GM18499 (cell line): ENCODE results near the gene TNFAIP8L3.
"Not testable (repeated sequence)": the region's sequence is repeated elsewhere in the genome, so short reads cannot be mapped to it uniquely, and the experiment has no call there.

Experiments
- ATAC-seq: cut with Tn5 transposase; IDR thresholded peaks from one replicate; pipeline ENCODE4 v1.9.1; 2021; ENCODE audit warnings: moderate number of reproducible peaks; ENCODE audit not compliant: insufficient read depth, unreplicated experiment

Gene TNFAIP8L3

DNA sequence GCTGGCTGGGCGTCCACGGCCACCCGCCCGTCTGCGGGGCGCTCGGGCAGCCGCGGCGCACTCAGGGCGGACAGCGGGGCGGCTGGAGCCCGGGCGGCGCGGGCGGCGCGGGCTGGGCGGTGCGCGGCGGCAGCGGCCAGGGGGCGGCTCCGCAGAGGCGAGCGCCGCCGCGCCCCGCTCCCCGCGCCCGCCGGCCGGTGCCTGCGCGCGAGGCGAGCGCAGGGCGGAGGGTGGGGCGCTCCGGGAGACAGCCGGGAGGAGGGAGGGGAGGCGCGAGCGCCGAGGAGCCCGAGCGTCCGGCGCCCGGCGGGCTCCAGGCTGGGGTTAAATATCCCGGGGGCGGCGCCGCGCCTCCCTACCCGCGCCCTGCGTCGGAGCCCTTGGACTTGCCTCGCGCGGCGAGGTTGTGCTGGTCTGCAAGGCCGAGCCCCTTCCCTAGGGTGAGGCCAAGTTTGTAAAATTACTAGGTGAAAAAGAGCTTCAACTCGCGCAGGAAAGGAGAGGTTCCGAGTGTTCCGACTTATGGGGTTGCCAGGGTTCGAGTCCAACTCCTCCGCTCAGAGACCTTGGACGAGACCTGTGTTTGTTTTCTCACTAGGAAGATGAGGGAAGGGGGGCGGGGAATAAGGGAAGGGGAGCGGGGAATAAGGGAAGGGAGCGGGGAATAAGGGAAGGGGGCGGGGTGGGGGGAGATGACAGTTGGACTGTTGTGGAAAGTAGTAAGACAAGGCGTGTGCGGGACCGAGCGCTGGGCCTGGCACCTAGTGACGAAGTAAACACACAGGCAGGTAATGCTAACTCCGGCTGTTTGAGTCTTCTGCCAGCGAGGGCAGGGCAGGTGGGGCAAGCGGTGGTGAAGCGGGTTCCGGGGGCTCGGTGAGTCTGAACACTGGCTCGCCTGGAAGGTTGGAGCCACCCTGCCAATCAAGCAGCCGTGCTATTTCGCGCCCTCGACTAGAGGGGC, at the start of gene TNFAIP8L3:
TSS of gene TNFAIP8L3 (minus strand) at position 301 of the 964 bp plus-strand sequence. CDS start 311 bp downstream, outside the sequence.
- ATAC-seq = no peak

DNA sequence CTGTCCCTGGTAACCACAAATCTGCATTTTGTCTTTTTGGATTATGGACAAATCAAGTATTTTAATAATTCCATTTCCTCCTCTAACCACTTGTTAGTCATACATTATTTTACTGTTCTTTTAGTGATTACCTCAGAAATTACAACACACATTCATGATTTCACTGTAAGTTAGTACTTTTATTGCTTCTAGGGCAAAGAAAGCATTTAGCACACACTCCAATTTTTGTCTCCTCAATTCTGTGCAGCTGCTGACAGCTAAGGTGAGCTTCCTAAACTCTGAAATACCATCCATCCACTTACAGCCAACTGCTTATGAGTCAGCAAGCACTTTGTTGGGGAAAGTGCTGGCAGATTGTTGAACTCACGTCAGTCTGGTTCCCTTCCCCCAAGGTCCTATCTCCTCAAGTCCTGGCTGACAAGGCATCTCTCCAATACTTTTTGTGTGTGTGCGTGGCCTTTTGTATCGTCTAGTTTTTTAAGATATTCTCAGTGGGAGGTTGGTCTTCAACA, 49.4 kb upstream of the TNFAIP8L3 start:
- no peak for ATAC-seq

DNA sequence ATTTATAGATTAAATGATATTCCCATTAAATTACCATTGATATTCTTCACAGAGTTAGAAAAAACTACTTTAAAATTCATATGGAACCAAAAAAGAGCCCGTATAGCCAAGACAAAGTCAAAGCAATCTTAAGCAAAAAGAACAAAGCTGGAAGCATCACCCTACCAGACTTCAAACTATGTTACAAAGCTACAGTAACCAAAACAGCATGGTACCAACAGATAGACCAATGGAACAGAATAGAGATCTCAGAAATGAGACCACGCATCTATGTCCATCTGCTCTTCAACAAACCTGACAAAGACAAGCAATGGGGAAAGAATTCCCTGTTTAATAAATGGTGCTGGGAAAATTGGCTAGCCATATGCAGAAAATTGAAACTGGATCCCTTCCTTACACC, 45.6 kb upstream of the TNFAIP8L3 start:
- not testable (repeated sequence) for ATAC-seq

DNA sequence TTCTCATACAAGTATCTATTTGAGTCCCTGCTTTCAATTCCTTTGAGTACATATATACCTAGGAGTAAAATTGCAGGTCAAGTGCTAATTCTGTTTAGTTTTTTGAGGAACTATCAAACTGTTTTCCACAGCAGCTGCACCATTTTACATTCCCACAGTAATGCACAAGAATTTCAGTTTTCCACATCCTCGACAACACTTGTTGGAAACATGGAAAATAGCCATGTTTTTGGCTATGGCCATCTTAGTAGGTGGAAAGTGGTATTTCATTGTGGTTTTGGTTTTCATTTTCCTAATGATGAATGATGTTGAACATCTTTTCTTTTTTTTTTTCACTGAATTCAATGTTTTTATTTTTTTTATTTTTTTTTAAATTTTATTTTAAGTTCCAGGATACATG, 44.4 kb upstream of the TNFAIP8L3 start:
- no peak for ATAC-seq

DNA sequence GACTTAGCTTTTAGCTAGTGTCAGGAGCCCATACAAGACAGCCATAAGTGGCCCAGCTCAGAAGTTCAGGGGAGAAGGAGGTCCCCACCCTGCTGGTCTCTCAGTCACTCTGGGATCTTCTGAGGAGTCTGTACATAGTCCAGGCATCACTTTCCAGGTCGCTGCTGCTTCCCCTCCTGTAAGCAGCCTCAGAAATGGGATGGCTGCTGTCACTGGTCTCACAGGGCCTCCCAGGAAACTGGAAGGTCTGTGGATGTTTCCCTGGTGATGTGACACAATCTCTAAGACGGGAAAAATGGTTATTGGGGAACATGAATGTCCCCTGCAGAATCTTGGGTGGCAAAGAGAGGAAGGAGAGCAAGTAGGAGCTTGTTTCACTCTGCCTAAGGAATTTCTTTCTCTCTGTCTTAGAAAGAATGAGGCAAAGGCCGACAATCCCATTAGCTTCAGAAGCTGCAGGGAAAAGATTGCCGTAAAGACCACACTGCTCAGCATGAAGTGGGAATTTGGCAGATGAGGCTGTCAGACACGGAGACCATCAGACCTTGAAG, 43.2 kb upstream of the TNFAIP8L3 start:
- ATAC-seq = no peak

DNA sequence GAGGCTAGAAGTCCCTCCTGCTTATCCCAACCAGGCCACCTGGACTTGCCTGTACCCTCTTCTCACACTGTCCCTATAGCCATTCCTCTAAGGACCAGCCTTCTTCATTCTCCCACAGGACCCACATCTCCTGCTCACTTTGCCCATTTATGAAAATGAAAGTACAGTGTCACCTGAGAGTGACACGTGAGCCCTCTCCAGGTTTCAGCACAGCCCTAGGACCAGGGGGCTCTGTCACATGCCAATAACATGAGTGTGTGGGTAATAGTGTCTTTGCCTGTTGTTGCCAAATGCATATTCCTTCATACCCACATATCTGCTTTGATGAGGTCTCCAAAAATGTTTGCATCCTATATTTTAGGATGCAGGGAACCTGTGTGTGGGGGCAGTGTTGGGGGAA, 42.3 kb upstream of the TNFAIP8L3 start:
- ATAC-seq = no peak

DNA sequence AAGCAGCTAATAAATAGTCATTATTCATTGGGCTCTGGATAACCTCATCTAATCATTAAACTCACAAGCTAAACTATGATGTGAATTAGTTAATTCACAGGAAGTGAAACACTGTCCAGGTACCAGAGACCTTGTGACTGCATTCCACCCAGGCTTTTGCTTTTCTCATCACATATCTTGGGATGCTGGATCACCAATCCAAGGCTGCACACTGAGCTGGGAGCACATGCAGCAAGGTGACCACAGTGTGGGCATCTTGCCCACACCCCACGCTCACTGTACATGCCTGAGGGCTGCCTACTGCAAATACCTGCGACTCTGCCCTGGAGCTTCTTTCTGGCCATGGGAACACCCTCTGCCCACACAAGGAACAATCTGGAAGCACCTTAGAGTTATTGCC, 40.6 kb upstream of the TNFAIP8L3 start:
- ATAC-seq = no peak

DNA sequence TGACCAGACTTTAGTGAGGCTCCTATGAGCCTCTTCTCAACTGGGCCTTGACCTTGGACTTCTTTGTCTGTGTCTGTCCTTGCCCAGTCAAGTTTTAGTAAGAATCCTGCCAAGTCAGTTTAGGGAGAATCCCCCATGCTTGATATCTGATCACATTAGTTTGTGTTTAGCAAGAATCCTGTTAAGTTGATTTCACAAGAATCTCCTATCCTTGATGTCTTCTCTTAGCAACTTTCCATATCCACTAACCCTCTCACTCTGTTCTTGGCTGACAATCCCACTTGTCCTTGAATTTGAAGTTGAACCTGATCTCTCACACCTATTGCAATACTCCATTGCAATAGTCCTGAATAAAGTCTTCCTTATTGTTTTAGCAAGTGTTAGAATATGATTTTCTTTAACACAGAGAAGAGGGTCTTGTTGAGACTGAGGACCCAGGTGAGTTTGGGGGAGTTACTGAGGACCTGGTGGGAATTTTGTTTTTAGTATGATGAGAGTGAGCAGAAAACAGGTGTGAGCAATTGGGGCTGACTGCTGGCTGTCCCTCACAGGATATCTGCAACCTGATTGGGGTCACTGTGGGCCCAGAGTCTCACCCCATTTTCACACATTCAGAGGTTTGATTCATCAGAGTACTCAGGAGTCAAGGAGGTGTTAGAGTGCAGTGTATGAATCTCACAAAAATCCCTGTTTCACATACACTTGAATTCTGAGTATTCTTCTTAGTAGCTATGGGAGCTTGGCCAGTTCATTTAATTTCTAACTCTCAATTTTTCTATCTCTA, 39.9 kb upstream of the TNFAIP8L3 start:
- ATAC-seq = no peak

DNA sequence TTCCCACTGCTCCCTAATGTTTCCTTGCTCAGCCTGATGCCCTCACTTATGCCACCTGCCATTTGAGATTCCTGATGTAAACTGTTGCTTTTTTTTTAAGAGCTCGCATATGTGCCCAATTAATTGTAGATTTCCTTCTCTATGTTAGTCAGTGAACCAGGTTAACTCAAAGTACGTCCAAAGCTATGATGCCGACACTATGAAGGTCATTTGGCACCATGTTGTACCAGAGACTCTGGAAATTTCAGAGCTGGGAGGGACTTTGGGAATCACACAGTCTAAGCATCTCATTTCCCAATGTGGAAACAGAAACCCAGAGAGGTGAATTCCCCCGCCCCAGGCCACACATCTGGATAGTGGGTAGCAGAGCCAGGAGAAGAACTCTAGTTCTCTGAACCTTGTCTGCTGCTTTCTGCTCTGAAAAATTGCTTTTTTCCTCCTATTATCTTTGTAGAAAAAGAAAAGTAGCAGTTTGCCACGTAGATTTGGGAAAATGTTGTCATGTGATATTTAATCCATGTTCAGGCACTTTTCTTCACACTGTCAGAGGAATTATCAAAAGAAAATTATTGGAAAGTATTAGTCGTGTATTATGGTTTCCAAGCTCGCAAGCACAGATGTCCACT, 38.5 kb upstream of the TNFAIP8L3 start:
- ATAC-seq = no peak

DNA sequence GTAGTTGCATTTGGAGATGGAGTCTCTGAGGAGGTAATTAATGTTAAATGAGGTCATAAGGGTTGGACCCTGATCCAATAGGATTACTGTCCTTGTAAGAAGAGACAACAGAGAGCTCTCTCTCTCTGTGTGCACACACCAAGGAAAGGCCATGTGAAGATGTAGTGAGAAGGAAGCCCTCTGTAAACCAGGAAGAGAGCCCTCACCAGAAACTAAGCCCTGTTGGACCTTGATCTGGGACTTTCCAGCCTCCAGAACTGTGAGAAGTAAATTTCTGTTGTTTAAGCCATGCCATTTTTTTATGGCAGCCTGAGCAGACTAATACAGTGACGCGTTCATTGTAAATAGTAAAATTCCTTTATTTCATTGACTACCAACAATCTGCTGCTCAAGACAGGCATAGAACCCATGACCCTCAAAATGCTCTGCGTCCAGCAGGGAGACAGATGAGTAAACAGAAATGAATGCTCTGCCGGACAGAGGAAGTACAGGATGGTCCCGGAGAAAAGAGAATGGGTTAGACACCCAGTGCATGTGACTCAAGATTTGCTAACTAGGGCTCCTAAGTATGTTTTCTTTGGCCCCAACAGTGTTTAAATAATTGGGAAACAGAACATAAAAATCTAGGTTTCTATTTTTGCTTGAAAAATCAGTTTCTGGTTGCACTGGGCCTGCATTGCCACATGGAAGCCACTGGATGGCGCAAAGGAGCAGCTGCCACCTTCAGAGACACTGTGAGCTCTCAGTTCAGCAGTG, 37.9 kb upstream of the TNFAIP8L3 start:
- ATAC-seq = no peak

DNA sequence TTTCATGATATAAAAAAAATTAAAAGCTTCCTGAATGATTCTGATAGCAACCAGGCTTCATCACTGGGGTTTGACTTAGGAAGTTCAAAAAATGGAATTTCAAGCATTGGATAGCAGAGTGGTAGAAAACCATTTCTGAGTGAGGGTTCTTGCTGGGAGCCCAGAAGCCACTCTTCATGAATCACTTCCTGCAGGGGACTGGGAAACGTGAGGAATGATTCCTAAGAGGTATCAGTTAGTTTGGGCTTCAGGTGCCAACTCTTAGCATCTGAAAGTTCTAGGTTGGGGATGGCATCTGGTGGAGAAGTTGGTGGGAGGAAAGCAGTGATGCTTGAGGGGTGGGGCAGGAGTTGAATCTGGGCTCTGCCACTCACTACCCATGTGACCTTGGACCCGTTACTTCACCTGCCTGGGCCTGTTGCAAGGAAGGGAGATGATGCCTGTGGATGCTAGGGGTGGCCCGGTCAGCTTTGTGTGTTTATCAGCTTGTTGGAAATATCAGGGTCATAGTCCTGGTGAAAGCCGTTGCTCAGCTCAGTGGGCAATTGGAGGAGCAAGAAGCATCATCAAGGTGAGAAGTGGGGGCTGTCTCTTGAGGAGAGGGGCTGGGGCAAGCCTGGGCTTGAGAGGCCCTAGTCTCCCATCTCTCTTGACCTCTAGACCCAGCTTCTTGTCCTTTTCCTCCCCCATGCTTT, 37.0 kb upstream of the TNFAIP8L3 start:
- no peak for ATAC-seq

DNA sequence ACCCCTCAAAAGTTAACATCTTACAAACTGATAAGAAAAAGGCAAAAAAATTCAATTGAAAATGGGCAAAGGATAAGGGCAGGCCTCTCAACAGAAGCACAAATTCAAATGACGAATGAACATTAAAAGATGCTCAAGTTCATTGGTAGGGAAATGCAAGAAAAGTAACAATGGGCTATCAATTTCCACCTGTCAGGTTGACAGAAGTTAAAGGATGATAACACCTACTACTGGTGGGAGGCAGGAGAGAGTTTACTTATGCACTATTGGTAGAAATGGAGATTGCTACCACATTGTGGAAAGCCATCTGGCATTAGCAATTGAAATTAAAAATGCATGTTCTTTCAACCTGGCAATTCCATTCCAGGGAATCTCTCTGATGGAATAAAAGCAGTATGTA, 35.6 kb upstream of the TNFAIP8L3 start:
- ATAC-seq = no peak

DNA sequence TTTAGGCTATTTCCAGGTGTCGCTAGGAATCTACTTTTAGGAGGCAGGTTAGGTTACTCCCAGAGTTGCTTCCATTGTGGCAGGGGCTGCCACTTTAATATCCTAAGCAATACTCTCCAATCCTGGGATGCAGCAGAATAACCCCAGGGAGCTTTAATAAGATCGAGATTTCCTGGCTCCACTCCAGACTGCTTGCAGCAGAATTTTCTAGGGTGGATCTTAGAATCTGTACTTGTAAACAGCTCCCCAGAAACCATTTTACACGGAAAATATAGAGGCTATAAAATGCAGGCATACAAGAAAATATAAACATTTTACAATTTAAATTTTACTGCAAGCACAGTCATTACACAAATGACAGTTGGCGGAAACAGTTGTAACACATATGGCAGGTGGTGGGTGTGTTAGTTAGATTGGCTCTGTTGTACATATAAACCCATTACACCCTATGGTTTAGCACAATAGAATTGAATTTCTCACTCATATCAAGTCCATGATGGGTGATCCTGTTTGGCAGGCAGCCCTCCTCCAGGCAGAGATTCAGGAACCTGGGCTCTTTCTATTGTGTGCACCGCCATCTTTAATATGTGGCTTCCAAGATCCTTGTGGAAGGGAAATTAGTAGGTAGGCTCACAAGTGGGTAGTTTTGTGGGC, 35.0 kb upstream of the TNFAIP8L3 start:
- ATAC-seq = no peak

DNA sequence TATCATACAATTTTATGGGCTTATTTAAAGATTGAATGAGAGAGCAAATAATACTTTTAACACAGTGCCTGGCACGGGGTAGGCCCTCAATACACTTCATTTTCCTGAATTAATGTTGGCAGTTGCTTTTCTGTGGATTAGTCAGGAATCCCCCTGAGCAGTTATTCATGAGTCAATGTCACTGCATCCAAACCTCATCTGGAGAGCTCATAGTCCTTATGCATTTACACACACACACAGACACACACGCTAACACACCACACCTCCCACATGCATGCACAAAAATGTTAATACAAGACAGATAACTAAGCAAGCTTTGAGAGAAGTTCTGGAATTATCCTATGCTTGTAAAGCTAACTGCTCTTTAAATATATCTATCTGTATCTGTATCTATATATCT, 34.0 kb upstream of the TNFAIP8L3 start:
- no peak for ATAC-seq

DNA sequence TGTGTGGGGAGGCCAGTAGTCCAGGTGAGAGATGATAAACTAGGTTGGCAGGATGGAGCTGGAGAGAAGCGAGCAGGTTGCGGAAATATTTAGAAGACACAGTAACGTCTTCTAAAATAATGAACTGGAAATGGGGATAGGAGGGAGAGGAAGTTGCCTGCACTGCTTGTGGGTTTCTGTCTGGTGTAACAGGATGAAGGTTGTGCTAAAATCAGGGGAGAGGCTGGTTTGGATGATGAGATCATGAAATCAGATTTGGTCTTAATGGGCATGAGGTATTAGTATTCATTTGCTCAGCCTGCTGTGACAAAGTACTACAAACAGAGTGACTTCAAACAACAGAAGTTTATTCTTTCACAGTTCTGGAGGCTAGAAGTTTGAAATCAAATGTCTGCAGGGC, 32.1 kb upstream of the TNFAIP8L3 start:
- ATAC-seq = no peak

DNA sequence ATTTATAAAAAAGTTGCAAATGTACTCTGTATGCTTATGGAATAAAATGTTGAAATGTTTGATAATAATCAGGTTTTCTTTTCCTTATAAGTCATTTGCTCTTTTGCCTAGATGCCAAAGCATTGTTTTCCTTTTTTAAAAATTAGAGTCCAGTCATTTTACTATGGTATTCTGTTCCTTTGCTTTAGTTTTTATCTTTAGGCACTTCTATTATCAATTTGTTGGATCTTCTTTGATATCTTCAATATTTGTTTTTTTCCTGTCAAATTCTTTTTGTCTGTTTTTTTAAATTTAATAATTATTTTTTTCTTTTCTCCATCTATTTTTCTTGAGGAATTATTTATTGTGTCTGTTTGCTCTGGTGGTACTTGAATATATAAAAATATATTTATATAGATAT, 28.3 kb upstream of the TNFAIP8L3 start:
- ATAC-seq = not testable (repeated sequence)

DNA sequence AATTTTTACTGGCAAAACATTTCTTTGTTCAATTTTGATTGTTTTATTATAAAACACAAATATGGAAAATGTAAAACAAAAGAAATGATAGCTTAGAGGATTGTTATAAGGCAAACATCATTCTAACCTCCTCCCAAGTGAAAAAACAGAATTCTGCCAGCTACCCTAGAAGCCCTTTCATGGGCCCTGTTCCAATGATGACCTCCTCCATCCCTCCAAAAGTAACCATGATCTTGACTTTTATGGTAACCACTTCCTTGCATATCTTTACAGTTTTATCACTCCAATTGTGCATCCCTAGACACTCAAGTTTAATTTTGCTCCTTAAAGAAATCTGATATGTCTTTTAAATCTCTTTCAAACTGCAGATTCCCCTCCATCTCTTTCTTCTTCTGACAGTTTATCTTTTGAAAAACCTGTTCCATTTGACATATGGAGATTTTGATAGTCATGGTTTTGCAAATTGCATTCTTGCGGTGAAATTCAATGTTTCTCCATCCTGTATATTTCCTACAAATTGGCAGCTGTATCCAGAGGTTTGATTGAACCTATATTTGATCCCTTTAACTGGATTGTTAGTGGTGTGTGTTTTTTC, 27.0 kb upstream of the TNFAIP8L3 start:
- ATAC-seq = no peak

DNA sequence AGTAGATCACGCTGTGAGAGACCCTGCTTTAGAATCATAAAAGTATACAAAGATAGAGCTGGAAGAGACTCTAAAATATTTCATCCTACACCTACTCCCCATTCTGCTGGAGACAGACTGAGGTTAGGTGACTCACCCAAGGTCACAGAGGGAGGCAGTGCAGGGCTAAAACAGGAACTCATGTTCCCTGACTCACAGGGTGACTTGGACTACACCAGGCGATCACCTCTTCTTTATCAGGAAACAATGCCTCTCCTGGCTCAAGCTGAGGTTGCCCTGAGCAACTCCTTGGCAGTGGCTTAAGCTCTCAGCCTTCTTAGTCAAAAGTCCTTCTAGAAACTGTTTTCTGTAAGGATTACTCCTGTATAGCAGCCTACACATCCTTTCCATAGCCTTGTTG, 26.4 kb upstream of the TNFAIP8L3 start:
- no peak for ATAC-seq
